SH-SY5Y (cell line): ENCODE measurements around the gene PUM1.

Experiments
- GATA2 ChIP-seq: IDR thresholded peaks from 2 replicates; pipeline ENCODE4 v1.6.1; 2011; ENCODE audit warnings: mild to moderate bottlenecking, low read depth, low read length
- GATA3 ChIP-seq: IDR thresholded peaks from 2 replicates; pipeline ENCODE4 v1.6.1; 2011; ENCODE audit warnings: low read depth, mild to moderate bottlenecking, low read length, moderate library complexity

GRCh38 chr1:30884723-30885122 lies 180.8 kb downstream of the PUM1 start:
- TF ChIP-seq GATA2 (no peak), GATA3 (no peak)
